Measurements from ENCODE around the gene UBA1. TPM values are rescaled to one million over a fixed set of nuclear protein-coding genes. Genes with fewer than 3 reads are reported as not detected.

Gene UBA1
- polyA plus RNA-seq, 2 donors = 111 to 126 TPM

DNA sequence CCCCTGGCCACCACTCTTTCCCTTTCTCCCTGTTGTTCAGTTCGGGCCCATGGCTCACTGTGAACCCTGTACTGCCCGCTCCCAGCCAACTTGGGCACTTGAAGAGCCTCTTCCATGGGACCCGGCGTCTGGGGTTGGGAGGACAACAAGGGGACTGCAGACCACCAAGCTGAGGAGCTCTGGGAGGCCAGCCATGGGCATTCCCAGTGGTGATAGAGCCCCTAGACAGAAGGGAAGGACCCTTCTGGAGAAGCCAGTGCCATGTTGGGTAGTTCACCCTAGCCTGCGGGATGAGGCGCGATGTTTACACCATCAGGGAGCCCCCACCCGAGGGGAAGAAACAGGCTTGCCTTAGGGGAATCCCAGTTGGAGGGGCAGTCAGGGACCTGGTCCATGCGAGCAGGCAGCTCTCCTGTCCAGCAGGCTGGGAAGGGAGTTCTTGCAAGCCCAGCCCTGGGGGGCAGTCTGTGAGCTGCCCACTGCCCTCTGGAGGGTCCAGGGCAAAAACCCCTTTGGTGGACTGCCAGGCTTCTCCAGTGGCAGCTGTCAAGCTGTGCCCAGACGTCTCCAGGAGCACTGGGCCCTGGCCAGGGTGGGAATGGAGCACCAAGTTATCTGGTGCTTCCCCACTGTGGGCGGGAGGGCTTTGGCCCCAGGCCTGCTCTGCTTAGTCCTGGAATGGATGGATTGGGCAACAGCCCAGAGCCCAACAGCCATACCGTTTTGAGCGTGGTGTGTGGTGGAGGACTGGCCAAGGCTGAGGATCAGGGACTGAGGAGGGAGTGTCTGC lies 23.7 kb upstream of the UBA1 start:
- Histone ChIP-seq H3K27me3 (ENCODE audit: control insufficient read depth in 1 of 2, insufficient read depth in 2 of 2, low read length in 2 of 2) (no peaks in the 10 kb centered on the region), H3K9me3 (ENCODE audit: control insufficient read depth in 2 of 2, insufficient read depth in 1 of 2, low read depth in 1 of 2, low read length in 1 of 2) (no peaks in the 10 kb centered on the region), H3K4me1 (ENCODE audit: control insufficient read depth in 2 of 2, insufficient read depth in 2 of 2, low read length in 1 of 2) (no peaks in the 10 kb centered on the region), H3K27ac (ENCODE audit: low read depth in 2 of 2, low read length in 1 of 2) (no peak overlapping the region), H3K4me3 (ENCODE audit: low read depth in 1 of 2, low read length in 2 of 2) (no peak overlapping the region), H3K36me3 (ENCODE audit: control insufficient read depth in 2 of 2, insufficient read depth in 2 of 2, low read length in 1 of 2) (peaks cover 0 to 35% of the 10 kb centered on the region in 2 donors)
- 72 to 75% methylated on average over 13 of the region's 13 CpGs for WGBS, 2 donors

DNA sequence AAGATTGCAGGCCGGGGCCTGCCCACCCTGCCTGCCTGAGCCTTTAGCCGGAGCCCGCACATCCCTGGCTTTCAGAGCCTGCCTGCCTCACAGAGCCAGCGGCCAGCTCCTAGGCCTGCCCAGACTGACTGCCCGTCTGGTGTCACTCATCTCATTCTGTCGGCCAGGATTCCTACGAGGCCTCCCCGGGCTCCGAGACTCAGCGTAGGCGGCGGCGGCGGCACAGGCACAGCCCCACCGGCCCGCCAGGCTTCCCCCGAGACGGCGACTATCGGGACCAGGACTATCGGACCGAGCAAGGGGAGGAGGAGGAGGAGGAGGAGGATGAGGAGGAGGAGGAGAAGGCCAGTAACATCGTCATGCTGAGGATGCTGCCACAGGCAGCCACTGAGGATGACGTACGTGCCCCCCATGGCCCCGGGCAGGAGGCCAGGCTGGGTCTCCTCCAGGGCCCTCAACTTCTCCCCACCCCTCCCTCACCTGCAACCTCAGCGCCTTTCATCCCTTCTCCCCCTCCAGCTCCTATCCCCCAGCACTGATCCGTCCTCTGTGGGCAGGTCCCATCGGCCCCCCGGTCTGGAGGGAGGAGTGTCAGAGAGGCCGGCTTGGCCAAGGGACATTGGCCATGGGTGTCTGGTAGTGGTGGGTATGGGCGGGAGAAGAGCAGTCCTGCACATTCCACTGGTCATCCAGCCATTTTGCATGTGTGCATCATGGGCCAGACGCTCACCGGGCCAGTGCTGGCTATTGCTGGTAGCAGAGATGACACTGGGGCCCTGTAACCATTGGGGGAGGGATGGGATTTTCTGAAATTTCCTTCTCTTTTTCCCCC lies 22.6 kb upstream of the UBA1 start:
- peaks cover 0 to 43% of the 10 kb centered on the region in 2 donors for H3K36me3 ChIP-seq (ENCODE audit: control insufficient read depth in 2 of 2, insufficient read depth in 2 of 2, low read length in 1 of 2)

DNA sequence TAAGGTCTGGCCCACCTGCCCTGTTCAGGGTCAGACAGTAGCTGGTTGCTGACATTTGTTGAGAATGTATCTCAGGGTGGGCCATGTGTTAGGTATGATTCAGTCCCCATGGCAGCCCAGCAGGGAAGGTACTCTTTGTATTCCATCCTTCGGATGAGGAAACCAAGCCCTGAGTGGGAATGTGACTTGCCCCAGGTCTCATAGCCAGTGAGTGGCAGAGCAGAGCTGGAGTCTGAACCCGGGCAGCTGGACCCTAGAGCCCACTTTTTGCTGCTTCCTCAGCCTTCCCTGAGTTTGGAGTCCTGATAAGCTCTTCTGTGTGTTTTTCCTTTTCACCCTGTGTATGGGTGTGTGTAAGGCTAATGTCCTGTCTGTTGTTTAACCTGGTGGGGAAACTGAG lies 21.6 kb upstream of the UBA1 start:
- no peak overlapping the region for H3K4me3 ChIP-seq (ENCODE audit: low read depth in 1 of 2, low read length in 2 of 2)
- H3K27me3 ChIP-seq (ENCODE audit: control insufficient read depth in 1 of 2, insufficient read depth in 2 of 2, low read length in 2 of 2) = no peaks in the 10 kb centered on the region
- peaks cover 0 to 51% of the 10 kb centered on the region in 2 donors for H3K36me3 ChIP-seq (ENCODE audit: control insufficient read depth in 2 of 2, insufficient read depth in 2 of 2, low read length in 1 of 2)
- H3K4me1 ChIP-seq (ENCODE audit: control insufficient read depth in 2 of 2, insufficient read depth in 2 of 2, low read length in 1 of 2) = no peaks in the 10 kb centered on the region
- no peaks in the 10 kb centered on the region for H3K9me3 ChIP-seq (ENCODE audit: control insufficient read depth in 2 of 2, insufficient read depth in 1 of 2, low read depth in 1 of 2, low read length in 1 of 2)
- WGBS, 2 donors = 66 to 97% methylated on average over 2 of the region's 2 CpGs
- H3K27ac ChIP-seq (ENCODE audit: low read depth in 2 of 2, low read length in 1 of 2) = no peak overlapping the region

More for the DNA sequence above, 22.6 kb upstream of the UBA1 start:
- Histone ChIP-seq H3K4me3 (ENCODE audit: low read depth in 1 of 2, low read length in 2 of 2) (no peak overlapping the region), H3K27me3 (ENCODE audit: control insufficient read depth in 1 of 2, insufficient read depth in 2 of 2, low read length in 2 of 2) (no peaks in the 10 kb centered on the region), H3K4me1 (ENCODE audit: control insufficient read depth in 2 of 2, insufficient read depth in 2 of 2, low read length in 1 of 2) (no peaks in the 10 kb centered on the region), H3K9me3 (ENCODE audit: control insufficient read depth in 2 of 2, insufficient read depth in 1 of 2, low read depth in 1 of 2, low read length in 1 of 2) (no peaks in the 10 kb centered on the region), H3K27ac (ENCODE audit: low read depth in 2 of 2, low read length in 1 of 2) (no peak overlapping the region)
- WGBS, 2 donors = 86 to 93% methylated on average over 30 to 33 of the region's 34 CpGs

DNA sequence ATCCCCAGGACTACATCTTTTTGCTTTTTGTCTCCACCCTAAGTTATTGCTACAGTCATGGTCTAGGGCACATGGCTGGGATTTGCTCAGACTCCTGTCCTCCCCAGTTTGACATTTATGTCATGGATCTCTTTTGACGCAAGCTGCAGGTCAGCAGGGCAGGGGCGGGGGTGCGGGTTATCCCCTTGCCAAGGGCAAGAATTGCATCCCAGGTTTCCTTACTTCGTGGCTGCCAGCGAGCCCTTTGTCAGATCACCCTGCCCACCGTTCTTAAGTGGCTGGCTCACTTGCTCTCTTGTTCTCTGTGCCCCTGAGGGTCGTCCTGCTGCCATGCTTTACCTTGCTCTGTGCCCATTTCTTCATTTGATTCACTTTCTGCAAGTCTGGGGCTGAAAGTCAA lies 21.1 kb upstream of the UBA1 start:
- WGBS, 2 donors = 82 to 91% methylated on average over 7 of the region's 7 CpGs
- Histone ChIP-seq H3K9me3 (ENCODE audit: control insufficient read depth in 2 of 2, insufficient read depth in 1 of 2, low read depth in 1 of 2, low read length in 1 of 2) (no peaks in the 10 kb centered on the region), H3K4me3 (ENCODE audit: low read depth in 1 of 2, low read length in 2 of 2) (no peak overlapping the region), H3K4me1 (ENCODE audit: control insufficient read depth in 2 of 2, insufficient read depth in 2 of 2, low read length in 1 of 2) (no peaks in the 10 kb centered on the region), H3K27me3 (ENCODE audit: control insufficient read depth in 1 of 2, insufficient read depth in 2 of 2, low read length in 2 of 2) (no peaks in the 10 kb centered on the region), H3K36me3 (ENCODE audit: control insufficient read depth in 2 of 2, insufficient read depth in 2 of 2, low read length in 1 of 2) (peaks cover 0 to 54% of the 10 kb centered on the region in 2 donors), H3K27ac (ENCODE audit: low read depth in 2 of 2, low read length in 1 of 2) (no peak overlapping the region)

DNA sequence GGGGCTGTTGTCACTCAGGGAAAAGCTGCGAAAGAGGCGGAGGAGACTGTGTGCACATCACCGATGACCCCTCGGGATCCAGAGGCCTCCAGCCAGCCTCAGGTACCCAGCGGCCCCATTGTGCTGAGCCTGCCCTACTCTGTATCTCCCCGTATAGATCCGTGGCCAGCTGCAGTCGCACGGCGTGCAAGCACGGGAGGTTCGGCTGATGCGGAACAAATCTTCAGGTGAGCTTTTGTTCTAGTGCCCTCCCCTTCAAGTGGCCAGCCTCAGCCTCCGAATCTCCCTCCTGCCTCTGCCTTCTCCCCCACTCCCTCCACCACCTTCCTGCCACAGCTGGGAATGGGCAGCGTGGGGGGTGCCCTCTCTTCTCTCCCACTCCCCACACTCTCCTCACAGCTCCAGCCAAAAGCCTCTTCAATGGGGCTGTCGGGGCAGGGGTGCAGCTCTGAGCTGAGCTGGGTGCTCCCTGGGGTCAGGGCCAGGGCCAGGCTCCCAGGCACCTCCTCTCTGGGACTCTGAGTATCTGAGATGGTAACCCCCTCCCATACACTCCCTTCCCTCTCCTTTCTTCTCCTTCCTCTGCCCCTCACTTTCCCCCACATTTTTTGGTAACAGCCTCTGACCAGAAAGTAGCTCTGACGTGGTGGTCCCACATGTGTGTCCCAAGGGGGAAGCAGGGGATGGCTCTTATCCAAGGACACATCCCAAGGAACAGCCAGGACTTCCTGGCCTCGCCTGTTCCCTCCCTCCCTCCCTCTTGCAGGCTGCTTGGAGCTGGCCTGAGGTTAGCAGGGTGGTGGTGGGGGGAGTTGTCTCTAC lies 20.4 kb upstream of the UBA1 start:
- Histone ChIP-seq H3K27me3 (ENCODE audit: control insufficient read depth in 1 of 2, insufficient read depth in 2 of 2, low read length in 2 of 2) (no peaks in the 10 kb centered on the region), H3K36me3 (ENCODE audit: control insufficient read depth in 2 of 2, insufficient read depth in 2 of 2, low read length in 1 of 2) (peaks cover 0 to 58% of the 10 kb centered on the region in 2 donors), H3K27ac (ENCODE audit: low read depth in 2 of 2, low read length in 1 of 2) (no peak overlapping the region), H3K4me1 (ENCODE audit: control insufficient read depth in 2 of 2, insufficient read depth in 2 of 2, low read length in 1 of 2) (no peaks in the 10 kb centered on the region), H3K9me3 (ENCODE audit: control insufficient read depth in 2 of 2, insufficient read depth in 1 of 2, low read depth in 1 of 2, low read length in 1 of 2) (no peaks in the 10 kb centered on the region), H3K4me3 (ENCODE audit: low read depth in 1 of 2, low read length in 2 of 2) (no peak overlapping the region)
- WGBS, 2 donors = 82 to 88% methylated on average over 18 of the region's 18 CpGs

DNA sequence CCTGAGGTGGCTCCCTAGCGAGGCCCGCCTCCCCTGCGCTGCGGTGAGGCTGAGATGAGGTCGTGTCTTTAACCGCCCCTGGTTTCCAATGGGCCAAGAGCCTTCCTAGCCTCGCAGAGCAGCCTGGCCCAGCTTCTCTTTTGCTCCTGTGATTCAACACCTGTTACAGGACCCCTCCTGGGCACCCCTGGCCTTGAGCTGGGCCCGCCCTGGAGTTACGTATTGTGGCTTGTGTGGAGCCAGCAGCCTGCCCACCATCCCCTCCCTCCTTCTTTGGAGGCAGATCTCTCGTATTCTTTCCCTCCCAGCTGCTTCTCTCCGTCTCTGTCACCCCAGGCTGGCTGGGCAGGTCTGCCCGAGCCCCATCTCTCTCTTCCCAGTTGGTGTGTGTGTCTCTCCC lies 19.3 kb upstream of the UBA1 start:
- Histone ChIP-seq H3K4me3 (ENCODE audit: low read depth in 1 of 2, low read length in 2 of 2) (no peak overlapping the region), H3K27me3 (ENCODE audit: control insufficient read depth in 1 of 2, insufficient read depth in 2 of 2, low read length in 2 of 2) (no peaks in the 10 kb centered on the region), H3K27ac (ENCODE audit: low read depth in 2 of 2, low read length in 1 of 2) (no peak overlapping the region), H3K9me3 (ENCODE audit: control insufficient read depth in 2 of 2, insufficient read depth in 1 of 2, low read depth in 1 of 2, low read length in 1 of 2) (no peaks in the 10 kb centered on the region), H3K4me1 (ENCODE audit: control insufficient read depth in 2 of 2, insufficient read depth in 2 of 2, low read length in 1 of 2) (peaks cover 0 to 3% of the 10 kb centered on the region in 2 donors), H3K36me3 (ENCODE audit: control insufficient read depth in 2 of 2, insufficient read depth in 2 of 2, low read length in 1 of 2) (peaks cover 0 to 60% of the 10 kb centered on the region in 2 donors)
- WGBS, 2 donors = 83 to 94% methylated on average over 11 to 12 of the region's 12 CpGs

DNA sequence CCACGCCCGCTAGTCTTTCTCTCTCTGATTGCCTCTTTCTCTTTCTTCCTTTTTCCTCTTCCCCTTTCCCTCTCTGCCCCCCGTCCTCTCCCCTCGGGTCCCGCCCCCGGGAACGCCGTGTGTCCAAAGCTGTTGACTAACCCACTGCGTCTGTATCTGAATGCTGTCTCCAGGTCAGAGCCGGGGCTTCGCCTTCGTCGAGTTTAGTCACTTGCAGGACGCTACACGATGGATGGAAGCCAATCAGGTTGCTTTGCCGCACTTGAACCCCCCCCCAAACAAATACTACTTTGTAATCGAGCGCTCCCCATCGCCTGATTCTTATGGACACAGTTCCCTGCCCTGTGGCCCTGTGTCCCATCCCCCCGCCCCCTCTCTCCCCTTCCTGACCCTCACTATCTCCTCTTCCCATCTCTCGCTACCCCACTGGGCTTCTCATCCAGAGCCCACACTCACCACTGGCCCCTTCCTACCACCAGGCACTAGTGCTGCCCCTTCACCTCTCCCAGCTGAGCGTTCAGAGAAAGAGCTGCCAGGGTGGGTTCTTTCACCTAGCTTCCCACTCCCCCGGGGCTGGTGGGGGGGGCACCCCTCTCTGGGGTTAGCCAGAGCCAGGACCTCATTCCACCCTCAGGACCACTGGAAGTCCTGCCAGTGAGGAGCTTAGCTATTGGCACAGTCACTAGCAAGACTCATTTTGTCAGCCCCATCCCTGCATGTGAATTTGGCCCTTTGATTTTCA lies 18.6 kb upstream of the UBA1 start:
- no peak overlapping the region for H3K4me3 ChIP-seq (ENCODE audit: low read depth in 1 of 2, low read length in 2 of 2)
- no peaks in the 10 kb centered on the region for H3K27me3 ChIP-seq (ENCODE audit: control insufficient read depth in 1 of 2, insufficient read depth in 2 of 2, low read length in 2 of 2)
- H3K27ac ChIP-seq (ENCODE audit: low read depth in 2 of 2, low read length in 1 of 2) = no peak overlapping the region
- H3K36me3 ChIP-seq (ENCODE audit: control insufficient read depth in 2 of 2, insufficient read depth in 2 of 2, low read length in 1 of 2) = peaks cover 0 to 62% of the 10 kb centered on the region in 2 donors
- 87 to 90% methylated on average over 23 of the region's 23 CpGs for WGBS, 2 donors
- peaks cover 0 to 3% of the 10 kb centered on the region in 2 donors for H3K4me1 ChIP-seq (ENCODE audit: control insufficient read depth in 2 of 2, insufficient read depth in 2 of 2, low read length in 1 of 2)
- H3K9me3 ChIP-seq (ENCODE audit: control insufficient read depth in 2 of 2, insufficient read depth in 1 of 2, low read depth in 1 of 2, low read length in 1 of 2) = no peaks in the 10 kb centered on the region

DNA sequence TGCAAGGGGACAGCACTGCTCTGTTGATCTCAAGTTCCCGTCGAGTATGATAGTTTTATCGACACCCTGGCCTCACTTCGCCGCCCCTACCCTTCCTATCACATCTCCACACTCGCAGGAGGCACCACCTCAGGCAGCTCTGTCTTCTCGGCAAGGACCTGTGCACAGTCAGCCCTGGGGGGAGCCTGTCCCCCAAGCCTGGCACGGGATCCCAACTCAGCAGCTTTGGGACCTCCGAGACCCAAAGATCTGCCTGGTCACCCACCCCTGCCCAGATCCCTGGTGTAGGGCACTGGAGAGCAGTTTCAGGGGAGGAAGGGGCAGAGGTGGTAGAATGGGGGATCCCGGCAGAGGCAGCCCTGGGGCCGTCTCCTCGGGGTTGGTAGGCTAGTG lies 18.0 kb upstream of the UBA1 start:
- Histone ChIP-seq H3K36me3 (ENCODE audit: control insufficient read depth in 2 of 2, insufficient read depth in 2 of 2, low read length in 1 of 2) (peaks cover 0 to 60% of the 10 kb centered on the region in 2 donors), H3K27me3 (ENCODE audit: control insufficient read depth in 1 of 2, insufficient read depth in 2 of 2, low read length in 2 of 2) (no peaks in the 10 kb centered on the region), H3K4me1 (ENCODE audit: control insufficient read depth in 2 of 2, insufficient read depth in 2 of 2, low read length in 1 of 2) (peaks cover 0 to 3% of the 10 kb centered on the region in 2 donors), H3K27ac (ENCODE audit: low read depth in 2 of 2, low read length in 1 of 2) (no peak overlapping the region), H3K4me3 (ENCODE audit: low read depth in 1 of 2, low read length in 2 of 2) (no peak overlapping the region), H3K9me3 (ENCODE audit: control insufficient read depth in 2 of 2, insufficient read depth in 1 of 2, low read depth in 1 of 2, low read length in 1 of 2) (no peaks in the 10 kb centered on the region)
- WGBS, 2 donors = 86 to 94% methylated on average over 12 of the region's 12 CpGs

All from esophagus (tissue), 2 donors.